GM21367 (cell line): Measurements from ENCODE around the gene TACC3.
A peak's percentile ranks its signal among the peaks of the same experiment; 100 is the strongest.
"Not testable (repeated sequence)": the region's sequence is repeated elsewhere in the genome, so short reads cannot be mapped to it uniquely, and the experiment has no call there.

Experiments
- ATAC-seq: cut with Tn5 transposase; IDR thresholded peaks from one replicate; pipeline ENCODE4 v1.9.1; 2021; ENCODE audit not compliant: unreplicated experiment

TACC3 gene

GRCh38 chr4:1701671-1702070 is 19.6 kb upstream of the TACC3 start:
- ATAC-seq, result not testable (repeated sequence)

- no peak for ATAC-seq
Measured at GRCh38 chr4:1703867-1704266, 17.5 kb upstream of the TACC3 start.

GRCh38 chr4:1705732-1706131 is 15.6 kb upstream of the TACC3 start:
- no peak for ATAC-seq

GRCh38 chr4:1706358-1706757 is 15.0 kb upstream of the TACC3 start:
- ATAC-seq, result no peak

- ATAC-seq, result no peak
Measured at GRCh38 chr4:1708581-1708980, 12.7 kb upstream of the TACC3 start.

GRCh38 chr4:1711055-1711570 is 10.2 kb upstream of the TACC3 start:
- no peak for ATAC-seq

- peak; percentile 6 for ATAC-seq
Measured at GRCh38 chr4:1711571-1712215, 9.6 kb upstream of the TACC3 start.

GRCh38 chr4:1712216-1713002 is 8.9 kb upstream of the TACC3 start, which contains the start of gene SLBP:
Gene SLBP, minus strand, starts transcription at chr4:1712319. Its CDS starts 131 bp downstream, at chr4:1712188.
- ATAC-seq, result peak; percentile 63

GRCh38 chr4:1713003-1713851 is 8.1 kb upstream of the TACC3 start:
- peak; percentile 0 for ATAC-seq

- no peak for ATAC-seq
Measured at GRCh38 chr4:1714303-1715001, 6.9 kb upstream of the TACC3 start.

- no peak for ATAC-seq
Measured at GRCh38 chr4:1715002-1715758, 6.1 kb upstream of the TACC3 start.

- ATAC-seq, result no peak
Measured at GRCh38 chr4:1716065-1716945, 5.0 kb upstream of the TACC3 start.

GRCh38 chr4:1717129-1718094 is 3.9 kb upstream of the TACC3 start:
- no peak for ATAC-seq

- ATAC-seq, result no peak
Measured at GRCh38 chr4:1718095-1718850, 3.0 kb upstream of the TACC3 start.

GRCh38 chr4:1720163-1720983 is 948 bp upstream of the TACC3 start:
- peak; percentile 16 for ATAC-seq
